ENCODE data around the gene RPL9. TPM values are rescaled to one million over a fixed set of nuclear protein-coding genes. Genes with fewer than 3 reads are reported as not detected.

The RPL9 gene
- total and polyA plus RNA-seq, 2 of the 8 experiments (the other 6 are each of a cell fraction or from before 2014, with no cell fraction given) = 1,161 to 1,184 TPM

GRCh38 chr4:39433878-39434492 lies 24.7 kb downstream of the RPL9 start (continued):
- TF ChIP-seq RAD21 (IDR thresholded peaks at IDR 0.05 in 1 of 2, conservative IDR thresholded peaks at IDR 0.05 in 1 of 2; ENCODE audit: low read depth in 2 of 2, low read length in 2 of 2) (no peak), EZH2 (IDR thresholded peaks at IDR 0.05; ENCODE audit: low read depth, low read length, severe bottlenecking) (no peak), NRF1 (IDR thresholded peaks at IDR 0.05; ENCODE audit: low read depth, low read length) (no peak), POLR2AphosphoS5 (IDR thresholded peaks at IDR 0.05; ENCODE audit: low read depth, low read length) (no peak)

All from H1 (cell line).